ENCODE results near the gene KLHL33.

KLHL33 gene

GRCh38 chr14:20412876-20413743, 22.9 kb downstream of the KLHL33 start, which contains the start of gene TEP1:
TEP1 (minus strand) TSS chr14:20413501; CDS start chr14:20408439, 5,062 bp downstream.
- DNase-seq, result peak; percentile 53

DNA sequence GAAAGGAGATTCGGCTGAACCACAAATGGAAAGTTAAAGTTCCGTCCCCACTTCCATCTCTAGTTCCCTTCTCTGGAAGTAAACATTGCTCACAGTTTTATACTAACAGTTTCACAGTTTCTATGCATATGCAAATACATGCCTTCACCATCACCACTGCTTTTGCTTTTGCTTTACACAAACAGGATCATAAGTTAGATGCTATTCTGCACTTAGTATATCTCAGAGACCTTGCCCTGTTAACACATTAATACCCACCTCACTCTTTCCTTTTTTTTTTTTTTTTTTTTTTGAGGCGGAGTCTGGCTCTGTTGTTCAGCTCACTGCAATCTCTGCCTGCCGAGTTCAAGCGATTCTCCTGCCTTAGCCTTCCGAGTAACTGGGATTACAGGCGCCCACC, 23.6 kb downstream of the KLHL33 start:
- no peak for DNase-seq

DNA sequence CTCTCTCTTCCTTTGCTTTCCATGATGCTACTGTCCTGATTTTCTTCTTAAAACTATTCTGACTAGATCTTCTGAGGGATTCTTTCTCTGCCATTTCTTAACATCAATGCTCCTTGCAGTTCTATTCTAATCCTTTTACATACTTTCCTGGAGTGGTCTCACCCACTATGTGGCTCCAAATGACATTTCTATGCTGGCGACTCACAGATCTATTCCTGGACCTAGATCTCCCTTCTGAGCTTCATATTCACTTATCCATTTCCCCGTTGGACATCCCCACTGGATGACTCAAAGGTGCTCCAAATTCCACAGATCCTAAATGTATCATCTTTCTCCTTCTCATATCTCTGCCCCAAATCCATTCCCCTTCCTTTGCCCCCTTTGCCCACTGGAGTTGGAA, 26.7 kb downstream of the KLHL33 start:
- no peak for DNase-seq

DNA sequence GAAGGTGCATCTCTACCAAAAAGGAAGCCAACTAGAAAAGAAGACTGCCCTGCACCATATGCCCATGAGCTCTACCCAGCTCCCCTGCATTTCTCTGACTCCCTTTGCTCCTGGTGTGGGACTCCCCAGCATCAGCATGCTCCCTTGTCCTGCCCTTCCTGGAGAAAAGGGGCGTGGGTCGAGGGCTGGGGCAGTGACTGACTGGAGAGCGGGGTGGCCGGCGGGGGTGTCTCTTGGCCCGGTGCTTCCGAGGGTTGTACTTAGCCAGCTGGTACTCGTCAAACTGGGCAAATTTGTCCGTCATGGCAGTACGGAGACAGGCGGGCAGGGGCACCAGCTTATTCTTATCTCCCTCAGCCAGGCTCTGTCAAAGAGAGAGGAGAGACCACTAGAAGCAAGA, 32.4 kb downstream of the KLHL33 start:
- DNase-seq, result no peak

GRCh38 chr14:20400965-20401593, 34.9 kb downstream of the KLHL33 start:
- DNase-seq, result no peak

DNA sequence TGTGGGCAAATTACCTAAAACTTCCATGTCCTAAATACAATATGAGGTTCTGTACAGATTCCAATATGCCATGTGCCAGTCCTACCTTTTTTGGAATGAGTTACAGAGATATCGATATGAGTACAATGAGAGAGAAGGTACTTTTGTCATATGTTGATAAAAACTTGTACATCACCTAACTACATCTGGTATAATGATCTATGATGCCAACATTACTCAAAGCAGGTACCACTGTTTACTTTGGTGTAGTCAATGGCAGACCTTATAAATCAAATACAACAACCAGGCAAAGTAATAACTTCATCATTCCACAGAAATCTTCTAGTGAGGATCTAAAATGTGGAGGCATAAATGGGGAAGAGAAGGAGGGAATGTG, 35.4 kb downstream of the KLHL33 start:
- no peak for DNase-seq

DNA sequence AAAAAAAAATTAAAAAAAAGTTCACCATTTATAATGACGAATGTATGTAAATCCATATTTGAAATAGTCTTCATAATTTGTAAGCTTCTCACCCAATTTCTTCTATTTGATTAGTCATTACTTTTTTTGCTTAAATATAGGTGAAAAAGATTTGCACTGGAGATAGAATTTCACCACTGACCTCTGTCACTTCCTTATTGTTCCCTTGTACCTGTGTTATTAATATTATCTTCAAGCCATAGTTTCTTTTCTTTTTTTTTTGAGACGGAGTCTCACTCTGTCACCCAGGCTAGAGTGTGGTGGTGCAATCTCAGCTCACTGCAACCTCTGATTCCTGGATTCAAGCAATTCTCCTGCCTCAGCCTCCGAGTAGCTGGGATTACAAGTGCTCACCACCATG, 38.5 kb downstream of the KLHL33 start:
- no peak for DNase-seq

DNA sequence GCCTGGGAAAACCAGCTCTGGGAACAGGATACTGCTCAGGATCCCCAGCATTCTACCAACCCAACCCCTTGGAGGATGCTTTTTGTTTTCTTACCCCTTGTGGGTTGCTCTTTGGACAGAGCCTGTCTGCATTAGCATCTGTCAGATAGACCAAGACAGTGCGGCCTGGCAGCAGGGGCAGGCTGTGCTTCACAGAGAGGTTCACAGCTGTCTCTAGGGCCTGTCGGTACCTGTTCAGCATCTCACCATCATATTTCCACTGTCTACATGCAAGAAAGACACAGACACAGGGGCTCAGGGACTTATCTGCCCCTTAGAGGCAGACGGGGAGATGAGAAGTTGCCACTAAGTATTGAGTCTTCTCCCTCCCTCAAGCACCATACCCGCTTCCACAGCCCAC, 44.5 kb downstream of the KLHL33 start:
- DNase-seq, result no peak

DNA sequence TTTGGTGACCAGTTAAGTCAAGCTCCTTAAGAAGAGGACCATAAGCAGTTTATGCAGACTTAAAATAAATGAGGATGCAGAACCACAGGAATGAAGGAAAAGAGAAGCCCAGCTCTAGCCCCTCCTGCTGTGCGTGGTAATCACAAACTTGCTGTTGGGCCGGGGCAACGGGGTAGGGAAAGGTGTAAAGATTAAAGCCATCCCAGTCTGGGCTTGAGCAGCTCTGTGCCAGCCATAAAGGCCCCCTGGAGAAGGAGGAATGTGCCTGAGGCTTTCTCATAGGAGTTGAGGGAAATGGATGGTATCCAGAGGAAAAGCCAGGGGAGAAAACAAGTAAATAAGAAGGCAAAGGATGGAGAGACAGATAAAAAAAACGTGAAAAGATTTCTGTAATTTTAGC, 47.8 kb downstream of the KLHL33 start:
- no peak for DNase-seq

DNA sequence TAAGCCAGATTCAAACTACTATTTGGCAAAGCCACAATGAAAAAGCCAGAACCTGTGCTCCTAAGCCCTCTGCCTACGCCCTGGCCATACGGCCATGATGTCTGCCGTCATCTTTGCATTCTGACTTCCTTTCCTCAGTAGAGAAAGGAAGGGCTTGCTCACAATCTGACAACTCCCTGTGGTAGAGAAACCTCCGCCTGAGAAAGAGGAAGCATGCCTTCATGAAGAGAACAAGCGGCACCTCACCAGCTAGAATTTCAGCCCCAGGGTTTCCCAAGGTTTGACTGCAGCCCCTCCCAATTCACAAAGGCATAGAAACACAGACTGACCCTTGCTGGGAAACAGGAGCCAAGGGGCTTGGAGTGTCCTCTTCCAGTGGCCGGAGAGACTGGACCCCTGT, 48.4 kb downstream of the KLHL33 start:
- DNase-seq, result no peak

GRCh38 chr14:20386276-20386855, 49.6 kb downstream of the KLHL33 start:
- DNase-seq, result no peak

DNA sequence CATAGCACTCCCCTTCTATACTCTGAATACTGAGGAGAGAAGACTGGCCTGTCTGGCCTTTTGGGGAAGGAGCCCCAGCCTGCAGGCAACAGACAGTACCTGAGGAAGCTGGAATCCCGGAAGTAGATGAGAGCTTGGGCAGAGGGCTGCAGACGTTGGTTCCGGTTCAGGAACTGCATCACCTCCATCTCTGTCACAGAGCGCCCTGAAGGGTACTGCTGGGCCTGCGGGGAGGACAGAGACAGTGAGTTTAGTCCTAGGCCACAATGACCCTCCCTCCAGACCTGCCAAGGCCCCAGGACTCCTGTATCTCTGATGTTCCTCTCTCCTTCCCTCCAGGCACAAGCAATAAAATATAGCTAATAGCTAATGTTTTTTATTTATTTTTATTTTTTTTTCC, 51.1 kb downstream of the KLHL33 start:
- no peak for DNase-seq

- no peak for DNase-seq
These were observed 51.6 kb downstream of the KLHL33 start for GRCh38 chr14:20384321-20384720.

DNA sequence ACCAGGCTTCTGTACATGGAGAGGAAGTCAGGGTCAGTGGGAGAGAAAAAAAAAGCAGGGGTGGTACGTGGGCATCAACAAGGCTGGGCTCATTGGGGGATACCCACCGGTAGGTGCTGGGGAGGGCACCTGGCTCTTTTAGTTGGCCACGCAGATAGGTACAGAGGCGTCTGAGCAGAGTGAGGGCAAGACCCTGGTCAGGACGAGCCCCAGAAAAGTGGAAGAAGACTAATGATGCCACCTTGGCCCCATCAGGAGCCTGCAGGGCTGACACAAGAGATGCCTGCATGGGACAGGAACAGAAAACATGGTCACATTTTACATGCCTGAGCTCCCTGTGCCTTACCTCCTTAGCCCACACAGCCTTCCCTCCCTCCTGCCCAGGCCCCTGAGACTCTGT, 52.3 kb downstream of the KLHL33 start:
- no peak for DNase-seq

- DNase-seq, result no peak
These were observed 52.9 kb downstream of the KLHL33 start for GRCh38 chr14:20383032-20383431.

DNA sequence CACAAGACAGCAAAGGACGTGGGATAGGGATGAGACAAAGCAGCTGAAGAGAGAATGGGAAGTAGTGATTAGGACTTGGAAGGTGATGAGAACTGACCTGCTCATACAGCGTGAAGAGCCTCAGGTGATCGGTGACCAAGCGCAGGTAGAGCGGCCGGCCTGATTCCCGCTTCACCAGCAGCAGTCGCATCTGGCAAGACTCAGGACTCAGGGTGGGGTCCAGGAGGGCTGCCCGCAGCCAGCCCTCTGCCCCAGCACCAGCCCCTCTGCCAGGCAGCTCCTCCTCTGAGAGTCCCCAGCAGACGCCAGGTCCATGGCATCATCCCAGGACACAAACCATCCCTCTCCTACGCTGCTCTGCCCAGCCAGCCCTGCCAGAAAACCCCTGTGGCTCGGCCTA, 53.4 kb downstream of the KLHL33 start:
- no peak for DNase-seq

- DNase-seq, result no peak
These were observed 54.6 kb downstream of the KLHL33 start for GRCh38 chr14:20381341-20381740.

- DNase-seq, result no peak
These were observed 55.3 kb downstream of the KLHL33 start for GRCh38 chr14:20380681-20381080.

GRCh38 chr14:20379743-20380142, 56.2 kb downstream of the KLHL33 start:
- no peak for DNase-seq

DNA sequence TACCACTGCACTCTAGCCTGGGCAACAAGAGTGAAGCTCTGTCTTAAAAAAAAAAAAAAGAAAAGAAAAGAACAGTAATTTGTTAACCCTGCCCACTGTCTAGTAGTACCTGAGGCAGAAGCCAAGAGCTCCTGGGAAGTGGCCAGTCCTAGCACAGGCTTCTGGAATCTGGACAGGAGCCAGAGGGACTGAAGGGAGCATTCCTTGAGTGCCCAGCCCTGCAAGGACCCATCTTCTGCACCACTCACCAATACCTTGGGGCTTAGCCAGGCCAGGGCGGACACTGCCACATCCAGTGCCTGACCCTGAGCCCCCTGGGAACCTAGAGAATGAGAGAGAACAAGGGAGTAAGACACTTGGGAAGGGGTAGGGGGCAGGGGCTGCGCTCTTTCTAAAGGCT, 58.8 kb downstream of the KLHL33 start:
- DNase-seq, result no peak

- DNase-seq, result no peak
These were observed 59.8 kb downstream of the KLHL33 start for GRCh38 chr14:20376071-20376588.
